HUES64 (cell line): ENCODE measurements around the gene LHFPL6.
"Not testable (repeated sequence)": the region's sequence is repeated elsewhere in the genome, so short reads cannot be mapped to it uniquely, and the experiment has no call there.

Source experiments
- H3K27ac ChIP-seq: 2 replicates; pipeline ENCODE4 v1.7.0; 2013; ENCODE audit warnings: low read depth, low read length, inconsistent platforms
- H3K27me3 ChIP-seq: 2 replicates; pipeline ENCODE4 v1.6.1; 2013; ENCODE audit warnings: mild to moderate bottlenecking, low read length; ENCODE audit not compliant: insufficient read depth
- H3K36me3 ChIP-seq: 2 replicates; pipeline ENCODE4 v1.6.1; 2013; ENCODE audit warnings: mild to moderate bottlenecking, low read length; ENCODE audit not compliant: insufficient read depth
- H3K4me1 ChIP-seq: 2 replicates; pipeline ENCODE4 v1.6.1; 2013; ENCODE audit warnings: mild to moderate bottlenecking, low read length, moderate library complexity; ENCODE audit not compliant: insufficient read depth
- H3K4me3 ChIP-seq: 2 replicates; pipeline ENCODE4 v1.5.1; 2013; ENCODE audit warnings: mild to moderate bottlenecking, low read length, moderate library complexity
- H3K9ac ChIP-seq: 2 replicates; pipeline ENCODE4 v1.6.1; 2013; ENCODE audit warnings: mild to moderate bottlenecking, low read depth, low read length
- H3K9me3 ChIP-seq: 2 replicates; pipeline ENCODE4 v1.6.1; 2013; ENCODE audit warnings: low read depth, low read length; ENCODE audit not compliant: insufficient read depth
- WGBS: fragments of 150-250, 120-280 bp; methylation state at CpG from one replicate; pipeline ENCODE4 v1.1.7; 2013; ENCODE audit warnings: missing lambda C conversion rate; 5-methylcytosine and 5-hydroxymethylcytosine counted together

LHFPL6 gene

GRCh38 chr13:39341251-39341650, 261.7 kb downstream of the LHFPL6 start:
- Histone ChIP-seq H3K9me3 (no peaks in the 10 kb centered on the region), H3K27ac (no peak overlapping the region)

GRCh38 chr13:39338114-39338513, 264.9 kb downstream of the LHFPL6 start:
- not testable (repeated sequence) for H3K27me3 ChIP-seq, H3K9ac ChIP-seq, H3K9me3 ChIP-seq, H3K4me1 ChIP-seq, H3K27ac ChIP-seq, H3K36me3 ChIP-seq, H3K4me3 ChIP-seq
- 97% methylated on average over 6 of the region's 6 CpGs for WGBS

More at GRCh38 chr13:39341251-39341650, 261.7 kb downstream of the LHFPL6 start:
- H3K9ac ChIP-seq: no peak overlapping the region
- no peak overlapping the region for H3K4me3 ChIP-seq
- no peaks in the 10 kb centered on the region for H3K36me3 ChIP-seq
- WGBS: 36% methylated on average over 1 of the region's 1 CpG
- H3K27me3 ChIP-seq: peaks cover 6% of the 10 kb centered on the region; the same call in 1 of the 2 replicates
- H3K4me1 ChIP-seq: no peaks in the 10 kb centered on the region

GRCh38 chr13:39336937-39337336, 266.1 kb downstream of the LHFPL6 start:
- H3K9ac ChIP-seq: no peak overlapping the region
- H3K4me3 ChIP-seq: no peak overlapping the region
- H3K27ac ChIP-seq: no peak overlapping the region
- no peaks in the 10 kb centered on the region for H3K9me3 ChIP-seq
- no peaks in the 10 kb centered on the region for H3K36me3 ChIP-seq
- H3K4me1 ChIP-seq: no peaks in the 10 kb centered on the region
- H3K27me3 ChIP-seq: no peaks in the 10 kb centered on the region

- Histone ChIP-seq H3K9me3 (no peaks in the 10 kb centered on the region), H3K4me1 (no peaks in the 10 kb centered on the region), H3K27me3 (no peaks in the 10 kb centered on the region), H3K9ac (no peak overlapping the region), H3K36me3 (no peaks in the 10 kb centered on the region), H3K4me3 (no peak overlapping the region), H3K27ac (no peak overlapping the region)
- WGBS: 93% methylated on average over 4 of the region's 4 CpGs
Measured at GRCh38 chr13:39336207-39336606, 266.8 kb downstream of the LHFPL6 start.

GRCh38 chr13:39335721-39336120, 267.3 kb downstream of the LHFPL6 start:
- 0 out of 2 replicates have a peak, but pooled peaks cover 2% of the 10 kb centered on the region for H3K9me3 ChIP-seq
- no peak overlapping the region for H3K4me3 ChIP-seq
- no peaks in the 10 kb centered on the region for H3K4me1 ChIP-seq
- no peak overlapping the region for H3K27ac ChIP-seq
- H3K36me3 ChIP-seq: no peaks in the 10 kb centered on the region
- 85% methylated on average over 3 of the region's 3 CpGs for WGBS
- H3K9ac ChIP-seq: no peak overlapping the region
- H3K27me3 ChIP-seq: no peaks in the 10 kb centered on the region

GRCh38 chr13:39330504-39330903, 272.5 kb downstream of the LHFPL6 start:
- H3K9ac ChIP-seq: no peak overlapping the region
- H3K4me1 ChIP-seq: peaks cover 18% of the 10 kb centered on the region
- no peaks in the 10 kb centered on the region for H3K27me3 ChIP-seq
- H3K36me3 ChIP-seq: no peaks in the 10 kb centered on the region
- no peak overlapping the region for H3K27ac ChIP-seq
- 95% methylated on average over 2 of the region's 2 CpGs for WGBS
- H3K4me3 ChIP-seq: no peak overlapping the region
- 0 out of 2 replicates have a peak, but pooled peaks cover 8% of the 10 kb centered on the region for H3K9me3 ChIP-seq

- Histone ChIP-seq H3K27me3 (no peaks in the 10 kb centered on the region), H3K9ac (no peak overlapping the region), H3K4me3 (0 out of 2 replicates have a peak overlapping the region, but pooled peaks have one; percentile 8), H3K27ac (peak overlapping the region; percentile 87), H3K9me3 (0 out of 2 replicates have a peak, but pooled peaks cover 8% of the 10 kb centered on the region), H3K4me1 (peaks cover 18% of the 10 kb centered on the region), H3K36me3 (no peaks in the 10 kb centered on the region)
- WGBS: 42% methylated on average over 5 of the region's 5 CpGs
Measured at GRCh38 chr13:39329182-39329639, 273.8 kb downstream of the LHFPL6 start.

- Histone ChIP-seq H3K9ac (no peak overlapping the region), H3K4me1 (peaks cover 18% of the 10 kb centered on the region), H3K27me3 (no peaks in the 10 kb centered on the region), H3K27ac (no peak overlapping the region), H3K9me3 (0 out of 2 replicates have a peak, but pooled peaks cover 8% of the 10 kb centered on the region), H3K4me3 (no peak overlapping the region), H3K36me3 (no peaks in the 10 kb centered on the region)
- 95% methylated on average over 1 of the region's 1 CpG for WGBS
Measured at GRCh38 chr13:39327172-39327479, 275.9 kb downstream of the LHFPL6 start.

GRCh38 chr13:39326469-39327171, 276.4 kb downstream of the LHFPL6 start:
- Histone ChIP-seq H3K4me3 (no peak overlapping the region), H3K27ac (no peak overlapping the region), H3K4me1 (peaks cover 18% of the 10 kb centered on the region), H3K9ac (no peak overlapping the region), H3K9me3 (0 out of 2 replicates have a peak, but pooled peaks cover 8% of the 10 kb centered on the region), H3K36me3 (no peaks in the 10 kb centered on the region), H3K27me3 (no peaks in the 10 kb centered on the region)
- 92% methylated on average over 3 of the region's 4 CpGs for WGBS

- Histone ChIP-seq H3K27ac (no peak overlapping the region), H3K9ac (no peak overlapping the region), H3K27me3 (no peaks in the 10 kb centered on the region), H3K4me1 (peaks cover 16% of the 10 kb centered on the region), H3K9me3 (no peaks in the 10 kb centered on the region), H3K4me3 (no peak overlapping the region), H3K36me3 (no peaks in the 10 kb centered on the region)
- 92% methylated on average over 4 of the region's 4 CpGs for WGBS
Measured at GRCh38 chr13:39324806-39325311, 278.1 kb downstream of the LHFPL6 start.

- Histone ChIP-seq H3K27me3 (no peaks in the 10 kb centered on the region), H3K4me3 (no peak overlapping the region), H3K27ac (no peak overlapping the region), H3K36me3 (no peaks in the 10 kb centered on the region), H3K9me3 (no peaks in the 10 kb centered on the region), H3K4me1 (no peaks in the 10 kb centered on the region), H3K9ac (no peak overlapping the region)
- WGBS: 82% methylated on average over 3 of the region's 3 CpGs
Measured at GRCh38 chr13:39322836-39323585, 280.0 kb downstream of the LHFPL6 start.
